NCI-H1417 (cell line): ENCODE data around the gene FANCE.
A peak's percentile ranks its signal among the peaks of the same experiment; 100 is the strongest.

Experiments
- DNase-seq, 3 experiments: peaks; one replicate each; lab custom pipeline; 2025; lab: John Stamatoyannopoulos, UW

FANCE gene

DNA sequence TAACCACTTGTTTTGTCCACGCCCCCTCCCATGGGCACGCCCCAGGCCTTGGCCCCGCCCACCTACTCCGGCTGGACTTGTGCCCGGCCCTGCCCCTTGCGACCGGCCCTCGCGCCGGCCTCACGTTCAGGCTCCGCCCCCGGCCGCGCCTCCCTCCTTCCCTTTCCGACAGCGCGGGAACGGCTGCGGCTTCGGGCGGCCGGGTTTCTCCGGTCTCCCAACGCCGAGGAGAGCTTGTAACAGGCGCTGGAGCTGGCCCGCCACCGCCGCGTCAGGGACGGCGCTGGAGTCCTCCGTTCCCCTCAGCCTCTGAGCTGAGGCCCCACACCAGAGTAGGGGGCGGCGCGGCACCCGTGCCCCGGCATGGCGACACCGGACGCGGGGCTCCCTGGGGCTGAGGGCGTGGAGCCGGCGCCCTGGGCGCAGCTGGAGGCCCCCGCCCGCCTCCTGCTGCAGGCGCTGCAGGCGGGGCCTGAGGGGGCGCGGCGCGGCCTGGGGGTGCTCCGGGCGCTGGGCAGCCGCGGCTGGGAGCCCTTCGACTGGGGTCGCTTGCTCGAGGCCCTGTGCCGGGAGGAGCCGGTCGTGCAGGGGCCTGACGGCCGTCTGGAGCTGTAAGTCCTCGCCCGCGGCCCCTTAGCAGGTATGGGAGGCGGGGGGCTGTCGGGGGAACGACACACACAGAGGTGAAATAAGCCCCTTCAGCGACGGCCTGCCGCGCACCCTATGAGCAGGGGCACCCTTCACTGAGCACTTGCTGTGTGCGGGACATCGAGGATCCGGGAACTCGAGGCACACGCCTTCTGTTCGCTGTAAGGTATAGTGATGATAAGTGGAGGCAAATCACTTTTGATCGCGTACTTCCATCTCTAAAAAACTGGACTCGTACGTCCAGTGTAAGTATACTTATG is at the start of gene FANCE:
FANCE (plus strand) TSS at position 156 of the 908 bp plus-strand sequence; CDS start at position 364, 208 bp downstream.
- peak; percentile 95 to 96 (median 95) for DNase-seq

GRCh38 chr6:35402856-35403191 is 49.3 kb upstream of the FANCE start:
- no peak for DNase-seq

DNA sequence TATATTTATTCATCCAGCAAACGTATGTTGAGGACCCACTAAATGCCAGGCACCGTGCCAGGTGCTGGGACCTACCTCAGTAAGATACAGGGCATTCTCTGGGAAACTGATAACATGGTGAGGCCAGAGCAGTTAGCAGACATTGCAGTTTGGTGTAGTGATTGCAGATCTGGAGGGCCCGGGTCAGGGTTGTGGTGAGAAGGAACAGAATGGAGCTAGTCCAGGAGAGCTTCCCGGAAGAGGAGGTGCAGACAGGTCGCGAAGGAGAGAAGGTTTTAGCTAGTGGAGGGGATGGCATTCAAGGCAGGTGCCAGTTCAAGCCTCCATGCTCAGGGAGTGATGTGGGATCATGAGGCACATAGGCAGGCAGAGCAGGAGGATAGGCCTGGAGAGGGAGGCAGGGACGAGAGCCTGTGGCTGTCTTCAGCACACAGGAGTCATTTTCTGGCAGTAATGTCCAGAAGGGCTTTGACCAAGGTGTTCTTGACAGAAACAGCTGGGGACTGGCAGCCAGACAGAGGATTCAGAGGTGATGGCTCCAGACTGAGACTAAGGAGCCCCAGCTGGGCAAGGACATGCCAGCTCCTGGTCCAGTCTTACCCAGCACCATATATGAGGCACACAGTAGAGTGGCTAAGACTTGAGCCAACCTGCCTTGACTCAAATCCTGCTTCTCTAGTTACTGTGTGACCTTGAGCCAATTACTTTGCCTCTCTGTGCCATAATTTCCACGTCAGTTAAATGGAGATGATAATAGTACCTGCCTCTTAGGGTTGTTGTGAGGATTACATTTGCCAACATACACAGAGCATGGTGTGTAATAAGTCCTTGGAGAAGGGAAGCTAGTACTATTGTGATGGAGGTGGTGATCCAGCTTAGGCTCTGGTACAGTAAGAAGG is 48.3 kb upstream of the FANCE start:
- no peak for DNase-seq

- DNase-seq, result no peak
Measured at GRCh38 chr6:35406711-35407485, 45.2 kb upstream of the FANCE start.

- no peak for DNase-seq
Measured at GRCh38 chr6:35409245-35409644, 42.9 kb upstream of the FANCE start.

DNA sequence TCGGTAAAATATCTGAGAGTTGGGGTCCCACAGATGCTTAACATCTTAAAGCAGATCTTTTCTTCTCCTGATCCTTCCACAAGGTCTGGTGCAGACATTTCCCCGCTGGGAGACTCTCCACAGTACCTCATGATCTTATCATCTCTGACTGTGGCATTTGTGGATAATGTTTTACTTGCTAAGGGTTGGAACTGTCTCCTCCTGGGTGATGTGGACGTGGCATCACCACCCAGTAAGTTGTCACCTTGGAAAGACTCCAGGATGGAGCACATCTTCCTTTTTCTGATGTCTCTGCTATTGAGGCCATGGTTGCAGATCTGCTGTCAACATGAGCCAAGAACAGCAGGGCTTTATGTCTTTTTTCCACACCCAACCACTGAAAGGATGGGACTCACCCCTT is 42.0 kb upstream of the FANCE start:
- no peak for DNase-seq

- no peak for DNase-seq
Measured at GRCh38 chr6:35411066-35411465, 41.1 kb upstream of the FANCE start.

GRCh38 chr6:35412102-35412501 is 40.0 kb upstream of the FANCE start:
- DNase-seq, result no peak

- no peak for DNase-seq
Measured at GRCh38 chr6:35413911-35414310, 38.2 kb upstream of the FANCE start.

DNA sequence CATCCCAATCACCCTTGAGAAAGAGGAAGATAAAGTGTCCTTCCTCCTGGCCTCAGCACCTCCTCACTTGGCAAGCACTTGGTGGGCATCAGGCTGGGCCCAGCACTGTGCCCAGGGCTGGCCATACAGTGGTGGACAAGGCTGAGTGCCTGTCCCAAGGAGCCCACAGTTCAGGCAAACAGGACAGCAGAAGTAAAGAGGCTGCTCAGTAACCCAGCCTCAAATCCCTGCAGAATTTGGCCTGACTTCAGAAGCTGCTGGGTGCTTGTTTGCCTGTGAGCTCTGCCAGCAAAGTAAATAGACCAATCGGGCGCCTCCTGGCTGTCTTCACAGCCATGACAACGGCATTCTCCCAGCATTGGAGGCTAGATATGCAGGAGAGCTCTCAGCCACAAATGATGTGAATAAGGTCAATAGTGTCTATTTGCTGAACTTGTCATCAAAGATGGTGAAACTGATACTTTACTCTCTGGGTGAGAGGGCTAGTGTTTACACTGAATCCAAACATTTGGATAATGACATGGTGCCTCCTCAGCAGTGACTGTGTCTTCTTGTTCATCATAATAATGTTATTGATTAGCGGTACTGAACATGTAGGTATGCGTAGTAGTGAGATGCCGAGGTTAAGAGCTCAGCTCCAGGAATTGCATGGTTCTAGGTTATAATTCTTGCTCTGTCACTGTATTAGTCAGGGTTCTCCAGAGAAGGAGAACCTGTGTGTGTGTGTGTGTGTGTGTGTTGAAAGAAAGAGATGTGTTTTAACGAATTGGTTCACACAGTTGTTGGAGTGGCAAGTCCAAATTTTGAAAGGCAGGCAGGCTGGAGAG is 36.9 kb upstream of the FANCE start:
- DNase-seq, result peak; percentile 75 to 92 (median 89)

GRCh38 chr6:35417979-35418661 is 34.0 kb upstream of the FANCE start:
- no peak for DNase-seq

DNA sequence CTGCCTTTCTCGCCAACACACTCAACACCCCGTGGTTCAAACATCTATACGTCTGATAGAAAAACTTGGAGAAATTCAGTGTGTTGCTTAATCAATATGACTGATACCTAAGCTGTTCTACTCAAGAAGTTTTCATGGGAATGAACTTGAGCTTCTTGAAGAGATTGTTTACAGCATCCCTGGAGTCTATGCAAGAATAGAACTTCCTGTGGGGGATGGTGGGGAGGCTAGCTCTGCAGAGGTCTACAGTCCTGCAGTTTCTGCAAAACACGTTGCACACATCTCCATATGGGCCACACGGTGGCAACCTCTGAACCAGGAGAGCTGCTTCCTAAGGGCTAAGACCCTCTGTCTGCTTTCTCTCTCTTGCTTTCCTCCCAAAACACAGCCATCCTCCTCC is 32.7 kb upstream of the FANCE start:
- DNase-seq, result no peak

DNA sequence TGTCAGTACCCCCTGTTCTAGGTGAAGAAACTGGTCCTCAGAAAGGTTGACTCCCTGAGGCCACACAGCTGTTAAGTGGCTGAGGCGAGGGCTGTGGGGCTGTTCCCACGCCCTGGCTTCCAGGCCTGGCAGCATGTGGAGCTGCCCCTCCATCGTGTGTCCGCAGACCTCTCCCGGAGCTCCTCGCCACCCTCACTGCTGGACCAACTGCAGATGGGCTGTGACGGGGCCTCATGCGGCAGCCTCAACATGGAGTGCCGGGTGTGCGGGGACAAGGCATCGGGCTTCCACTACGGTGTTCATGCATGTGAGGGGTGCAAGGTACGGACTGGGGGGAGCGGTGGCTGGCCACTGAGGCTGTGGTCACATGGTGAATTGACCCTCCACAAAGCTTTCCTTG is 32.2 kb upstream of the FANCE start:
- DNase-seq, result no peak

DNA sequence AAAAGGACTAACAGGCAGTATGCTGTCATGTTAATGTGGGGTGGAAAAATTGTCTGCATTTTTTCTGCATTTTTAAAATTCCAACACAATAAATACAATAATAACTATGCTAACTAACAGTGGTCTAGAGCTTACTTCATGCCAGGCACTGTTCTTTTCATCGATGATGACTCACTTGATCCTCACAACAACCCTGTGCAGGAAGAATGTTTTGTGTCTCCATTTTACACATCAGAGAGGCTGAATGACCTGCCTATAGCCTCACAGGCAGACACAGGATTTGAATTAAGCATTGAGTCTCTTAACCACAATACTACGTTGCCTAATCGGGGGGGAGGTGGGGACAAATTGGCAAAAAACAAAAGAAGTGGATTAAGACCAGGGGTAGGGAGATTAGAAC is 26.9 kb upstream of the FANCE start:
- DNase-seq, result no peak

DNA sequence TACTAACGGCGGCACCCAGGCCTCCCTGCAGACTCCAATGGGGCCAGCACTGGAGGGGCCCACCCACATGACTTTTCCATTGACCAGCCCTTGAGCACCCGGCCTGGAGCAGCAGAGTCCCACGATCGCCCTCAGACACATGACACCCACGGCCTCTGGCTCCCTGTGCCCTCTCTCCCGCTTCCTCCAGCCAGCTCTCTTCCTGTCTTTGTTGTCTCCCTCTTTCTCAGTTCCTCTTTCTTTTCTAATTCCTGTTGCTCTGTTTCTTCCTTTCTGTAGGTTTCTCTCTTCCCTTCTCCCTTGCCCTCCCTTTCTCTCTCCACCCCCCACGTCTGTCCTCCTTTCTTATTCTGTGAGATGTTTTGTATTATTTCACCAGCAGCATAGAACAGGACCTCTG is 26.1 kb upstream of the FANCE start:
- no peak for DNase-seq

DNA sequence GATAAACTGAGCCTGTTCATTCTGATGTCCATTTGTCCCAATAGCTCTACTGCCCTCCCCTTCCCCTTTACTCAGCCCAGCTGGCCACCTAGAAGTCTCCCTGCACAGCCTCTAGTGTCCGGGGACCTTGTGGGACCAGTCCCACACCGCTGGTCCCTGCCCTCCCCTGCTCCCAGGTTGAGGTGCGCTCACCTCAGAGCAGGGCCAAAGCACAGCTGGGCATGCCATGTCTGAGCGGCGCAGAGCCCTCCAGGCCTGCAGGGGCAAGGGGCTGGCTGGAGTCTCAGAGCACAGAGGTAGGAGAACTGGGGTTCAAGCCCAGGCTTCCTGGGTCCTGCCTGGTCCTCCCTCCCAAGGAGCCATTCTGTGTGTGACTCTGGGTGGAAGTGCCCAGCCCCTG is 24.7 kb upstream of the FANCE start:
- DNase-seq, result no peak

- no peak for DNase-seq
Measured at GRCh38 chr6:35427851-35428321, 24.3 kb upstream of the FANCE start.

DNA sequence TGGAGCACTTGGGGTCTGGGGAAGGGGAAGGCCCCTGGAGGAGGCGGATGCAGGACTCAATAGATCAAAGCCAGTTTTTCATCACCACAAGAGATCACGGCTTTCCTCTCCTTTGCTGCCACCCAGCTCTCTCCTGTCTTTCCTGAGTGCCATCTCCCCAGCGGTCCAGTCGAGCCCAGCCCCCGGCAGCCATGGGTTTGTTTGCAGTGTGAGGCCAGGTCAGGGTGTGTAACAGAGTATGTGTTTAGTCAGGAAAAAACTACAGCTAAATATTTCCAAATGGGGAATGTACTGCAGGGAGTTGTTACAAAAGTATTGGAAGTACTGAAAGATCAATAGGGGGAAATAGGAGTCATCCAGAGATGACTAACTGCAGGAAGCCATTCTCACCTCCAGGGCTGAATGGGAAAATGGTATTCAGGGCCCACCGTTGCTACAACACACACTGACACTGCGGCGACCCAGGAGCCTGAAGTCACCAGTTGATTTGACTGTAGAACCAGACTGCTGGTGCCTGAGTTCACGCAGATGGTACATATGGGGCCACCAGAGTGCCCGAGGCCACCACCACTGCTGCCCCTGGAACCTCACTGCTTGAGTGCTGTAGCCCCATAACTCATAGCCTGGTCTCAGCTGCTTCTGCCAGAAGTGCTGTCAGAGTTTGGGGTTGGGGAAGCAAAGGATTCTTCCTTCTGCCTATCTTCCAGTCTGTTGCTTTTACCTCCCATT is 23.6 kb upstream of the FANCE start:
- DNase-seq, result no peak

DNA sequence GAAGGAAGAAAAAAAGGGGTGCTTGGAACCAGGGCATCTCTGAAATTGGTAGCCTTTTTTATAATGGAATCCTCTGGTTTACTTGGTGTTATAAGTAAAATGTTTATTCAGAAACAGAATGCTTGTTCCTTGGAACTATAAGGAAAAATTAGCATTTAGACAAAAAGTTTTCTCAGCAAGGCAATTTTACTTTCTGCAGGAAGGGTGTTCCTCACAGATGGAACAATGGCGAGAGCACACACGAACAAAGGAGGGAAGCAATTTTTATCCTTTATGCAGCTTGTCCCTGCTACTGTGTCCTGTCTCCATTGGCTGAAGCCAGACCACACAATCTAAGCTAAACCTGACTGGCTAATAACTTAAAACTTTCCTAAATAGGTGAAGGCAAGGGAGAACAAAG is 22.7 kb upstream of the FANCE start:
- no peak for DNase-seq

- no peak for DNase-seq
Measured at GRCh38 chr6:35432291-35432690, 19.8 kb upstream of the FANCE start.
